Endometrium (tissue), 2 donors: ENCODE data around the gene RBBP8.
"Not testable (repeated sequence)": the region's sequence is repeated elsewhere in the genome, so short reads cannot be mapped to it uniquely, and the experiment has no call there.

ENCODE experiments used
- FAIRE-seq: peaks from 2 replicates; lab custom pipeline; 2012; peaks lifted over from hg19 to GRCh38; lab: Jason Lieb, UNC
- donor health status: control.
- donor health status: control.

RBBP8 gene

DNA sequence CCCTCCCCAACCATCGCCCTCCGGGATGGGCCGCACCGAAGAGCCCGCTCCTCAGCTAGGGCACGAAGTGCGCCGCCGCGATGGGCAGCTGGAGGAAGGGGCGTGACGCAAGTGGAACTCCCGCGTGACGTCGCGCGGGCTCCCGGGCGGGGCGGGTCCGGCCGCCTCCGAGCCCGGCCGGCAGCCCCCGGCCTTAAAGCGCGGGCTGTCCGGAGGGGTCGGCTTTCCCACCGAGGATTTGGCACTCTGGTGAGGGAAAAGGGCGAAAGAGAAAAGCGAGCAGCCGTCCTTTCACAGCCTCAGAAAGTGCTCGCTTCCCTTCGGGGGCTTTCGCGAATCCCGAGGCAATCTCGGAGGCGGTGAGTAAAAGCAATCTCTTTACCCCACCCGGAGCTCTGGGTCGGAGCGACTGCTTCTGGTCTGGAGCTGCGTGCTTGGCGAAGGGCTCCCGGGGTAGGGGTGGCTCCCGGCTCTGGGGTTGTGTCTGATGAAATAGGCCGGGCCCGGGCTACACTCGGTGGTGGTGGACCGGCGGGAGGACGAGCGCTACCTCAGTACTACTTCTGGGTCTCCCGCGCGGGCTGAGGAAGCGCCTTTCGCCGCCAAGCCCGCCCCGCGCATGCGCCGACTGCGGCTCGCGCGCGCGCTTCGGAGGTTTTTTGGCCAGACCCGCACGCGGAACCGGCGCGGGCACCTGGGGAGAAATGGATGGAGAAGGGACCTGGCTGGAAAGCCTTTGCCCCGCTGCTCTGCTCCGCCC is at the start of gene RBBP8:
Gene RBBP8 (plus strand): TSS at position 123 of the 760 bp plus-strand sequence. CDS start 3,524 bp downstream, outside the sequence.
- no peak for FAIRE-seq

- no peak for FAIRE-seq
Observed at GRCh38 chr18:22883827-22884226, 49.3 kb upstream of the RBBP8 start.

DNA sequence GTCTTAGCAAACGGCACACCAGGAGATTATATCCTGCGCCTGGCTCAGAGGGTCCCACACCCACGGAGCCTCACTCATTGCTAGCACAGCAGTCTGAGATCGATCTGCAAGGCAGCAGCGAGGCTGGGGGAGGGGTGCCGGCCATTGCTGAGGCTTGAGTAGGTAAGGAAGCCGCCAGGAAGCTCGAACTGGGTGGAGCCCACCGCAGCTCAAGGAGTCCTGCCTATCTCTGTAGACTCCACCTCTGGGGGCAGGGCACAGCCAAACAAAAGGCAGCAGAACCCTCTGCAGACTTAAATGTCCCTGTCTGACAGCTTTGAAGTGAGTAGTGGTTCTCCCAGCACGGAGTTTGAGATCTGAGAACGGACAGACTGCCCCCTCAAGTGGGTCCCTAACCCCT is 47.4 kb upstream of the RBBP8 start:
- not testable (repeated sequence) for FAIRE-seq

- no peak for FAIRE-seq
Observed at GRCh38 chr18:22899421-22899820, 33.7 kb upstream of the RBBP8 start.

DNA sequence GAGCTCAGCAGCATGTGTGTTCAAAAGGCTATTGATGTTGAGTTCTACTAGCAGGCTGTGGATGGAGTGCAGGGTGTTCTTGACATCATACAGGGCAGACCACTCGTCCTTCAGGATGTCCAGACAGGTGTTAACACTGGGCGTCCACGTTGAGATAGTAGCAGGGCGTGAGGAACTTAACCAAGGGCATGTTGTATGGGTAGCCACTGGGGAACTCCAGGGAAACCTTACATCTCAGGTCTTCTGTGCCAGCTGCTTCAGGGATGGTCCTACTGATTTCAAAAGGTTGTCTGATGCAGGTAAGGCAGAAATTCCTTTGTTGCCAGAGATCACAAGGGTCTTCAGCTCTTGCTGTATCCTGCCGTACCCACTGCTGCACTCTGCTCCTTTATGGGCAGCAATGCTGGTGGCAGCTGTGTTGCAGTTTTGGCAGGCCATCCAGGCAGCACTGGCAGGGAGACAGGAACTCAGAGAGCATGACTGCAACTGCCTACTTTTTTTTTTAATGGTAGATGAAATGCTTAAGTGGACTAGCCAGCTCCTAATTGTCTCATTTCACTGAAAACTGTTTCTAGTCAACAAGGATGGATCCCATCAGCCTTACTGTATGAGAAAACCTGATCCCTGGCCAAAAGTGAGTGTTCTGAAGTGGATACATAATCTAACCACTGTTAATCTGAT is 32.4 kb upstream of the RBBP8 start:
- no peak for FAIRE-seq

GRCh38 chr18:22902093-22902492 is 31.0 kb upstream of the RBBP8 start:
- FAIRE-seq: no peak

DNA sequence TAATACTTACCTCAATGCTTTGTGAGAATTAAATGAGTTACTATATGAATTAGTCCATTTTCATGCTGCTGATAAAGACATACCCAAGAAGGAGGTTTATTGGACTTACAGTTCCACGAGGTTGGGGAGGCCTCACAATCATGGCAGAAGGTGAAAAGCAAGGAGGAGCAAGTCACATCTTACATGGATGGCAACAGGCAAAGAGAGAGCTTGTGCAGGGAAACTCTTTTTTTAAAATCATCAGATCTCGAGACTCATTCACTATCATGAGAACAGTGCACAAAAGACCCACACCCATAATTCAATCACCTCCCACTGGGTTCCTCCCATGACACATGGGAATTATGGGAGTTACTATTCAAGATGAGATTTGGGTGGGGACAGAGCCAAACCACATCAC is 29.9 kb upstream of the RBBP8 start:
- not testable (repeated sequence) for FAIRE-seq

DNA sequence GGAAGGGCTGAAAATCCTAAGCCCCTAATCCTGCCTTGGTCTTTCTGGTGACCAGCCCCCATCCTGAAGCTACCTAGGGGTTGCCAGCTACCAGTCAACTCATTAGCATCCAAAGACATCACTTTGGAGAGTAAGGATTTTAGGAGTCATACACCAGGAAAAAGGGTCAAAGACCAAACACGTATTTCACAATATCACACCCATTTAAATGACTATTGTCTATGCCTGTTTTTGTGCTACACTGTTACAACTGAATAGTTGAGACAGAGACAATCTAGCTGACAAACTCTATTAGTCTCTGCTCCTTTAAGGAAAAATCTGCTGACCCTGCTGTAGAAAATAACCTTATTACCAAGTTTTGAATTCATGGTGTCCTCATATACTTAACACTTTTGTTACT is 21.0 kb upstream of the RBBP8 start:
- FAIRE-seq: no peak

- no peak for FAIRE-seq
Observed at GRCh38 chr18:22912835-22913234, 20.3 kb upstream of the RBBP8 start.

- FAIRE-seq: no peak
Observed at GRCh38 chr18:22913861-22914260, 19.3 kb upstream of the RBBP8 start.

- no peak for FAIRE-seq
Observed at GRCh38 chr18:22914633-22915032, 18.5 kb upstream of the RBBP8 start.

GRCh38 chr18:22915337-22915736 is 17.8 kb upstream of the RBBP8 start:
- no peak for FAIRE-seq

GRCh38 chr18:22921772-22922171 is 11.4 kb upstream of the RBBP8 start:
- FAIRE-seq: no peak

- FAIRE-seq: no peak
Observed at GRCh38 chr18:22924589-22924988, 8.5 kb upstream of the RBBP8 start.

GRCh38 chr18:22926454-22926853 is 6.7 kb upstream of the RBBP8 start:
- no peak for FAIRE-seq

DNA sequence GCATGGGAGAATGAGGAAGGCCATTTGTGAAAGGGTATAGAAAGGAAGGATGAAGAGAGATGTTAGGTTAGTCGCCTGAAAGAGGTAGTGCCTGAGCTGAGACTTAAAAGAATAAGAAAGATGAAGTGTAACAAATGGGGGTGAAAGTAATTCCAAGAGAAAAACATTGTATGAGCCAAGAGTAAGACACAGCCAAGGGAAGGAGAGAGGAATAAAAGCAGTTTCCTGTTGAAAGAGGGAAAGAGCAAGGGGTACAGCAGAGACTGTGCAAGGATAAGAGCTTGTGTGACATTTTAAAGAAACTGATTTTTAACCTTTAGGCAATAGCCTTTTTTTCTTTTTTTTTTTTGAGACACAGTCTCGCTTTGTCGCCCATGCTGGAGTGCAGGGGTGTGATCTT is 4.8 kb upstream of the RBBP8 start:
- FAIRE-seq: no peak

DNA sequence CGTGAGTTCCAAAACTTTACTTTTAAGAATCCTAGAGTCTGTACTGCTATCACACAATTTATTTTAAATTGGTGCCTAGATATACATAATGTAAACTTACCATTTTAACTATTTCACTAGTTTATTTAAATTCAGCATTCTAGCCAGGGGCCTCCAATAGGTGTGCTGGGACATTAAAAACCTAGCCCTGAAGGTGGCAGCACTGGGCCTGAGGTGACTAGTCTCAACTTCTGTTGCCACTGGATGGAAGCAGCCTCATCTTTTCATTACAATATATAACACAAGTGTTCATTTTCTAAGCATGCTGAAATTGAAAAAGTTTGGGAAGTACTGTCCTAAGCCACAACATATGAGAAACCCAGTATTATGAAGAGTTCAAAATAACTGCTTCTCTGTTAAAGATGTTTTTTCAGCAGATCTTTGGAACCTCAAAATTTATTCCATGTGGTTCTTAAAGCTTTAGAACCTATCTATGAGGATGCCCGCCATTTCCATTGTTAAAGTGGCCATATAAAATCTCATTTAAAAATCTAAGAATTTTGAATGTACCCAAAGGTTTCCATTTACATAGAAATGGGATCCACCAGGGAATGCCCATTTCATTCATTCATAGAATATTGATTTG is 2.9 kb upstream of the RBBP8 start:
- peak; percentile 86 for FAIRE-seq

DNA sequence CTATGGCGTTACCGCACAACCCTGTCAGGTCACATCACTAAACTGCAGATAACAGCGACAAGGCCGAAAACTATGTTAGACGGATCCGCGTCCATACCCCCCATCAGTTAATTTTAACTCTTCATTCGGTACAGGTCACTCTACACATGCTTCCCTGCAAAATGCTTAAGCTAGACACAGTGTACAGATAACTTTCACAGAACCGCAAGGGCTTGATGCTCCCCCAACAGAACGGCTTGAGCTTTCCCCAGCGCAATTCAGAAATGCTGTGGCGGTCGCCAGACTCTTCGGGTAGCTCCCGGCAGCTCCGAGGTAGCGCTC is 283 bp upstream of the RBBP8 start:
- no peak for FAIRE-seq

- no peak for FAIRE-seq
Observed at GRCh38 chr18:22933966-22934423, 867 bp downstream of the RBBP8 start.

GRCh38 chr18:22934789-22935188 is 1.7 kb downstream of the RBBP8 start:
- no peak for FAIRE-seq

DNA sequence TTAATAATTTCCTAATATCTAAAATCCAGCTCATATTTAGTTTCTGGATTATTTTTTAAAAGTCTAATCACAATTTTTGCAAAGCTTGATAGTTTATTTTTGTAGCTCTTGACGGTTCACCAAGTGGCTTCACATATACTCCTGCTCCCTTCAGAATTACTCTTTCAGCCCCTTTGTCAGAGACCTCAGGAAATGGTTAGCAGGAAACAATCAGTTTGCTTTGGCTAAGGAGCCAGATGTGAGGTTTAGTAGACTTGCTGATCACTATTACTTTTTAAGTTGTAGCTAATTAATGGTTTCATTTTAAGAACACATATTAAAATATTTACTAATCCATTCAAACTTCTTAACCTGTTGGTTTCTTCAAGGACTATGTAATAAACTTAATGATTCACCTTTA is 2.3 kb downstream of the RBBP8 start:
- FAIRE-seq: no peak

DNA sequence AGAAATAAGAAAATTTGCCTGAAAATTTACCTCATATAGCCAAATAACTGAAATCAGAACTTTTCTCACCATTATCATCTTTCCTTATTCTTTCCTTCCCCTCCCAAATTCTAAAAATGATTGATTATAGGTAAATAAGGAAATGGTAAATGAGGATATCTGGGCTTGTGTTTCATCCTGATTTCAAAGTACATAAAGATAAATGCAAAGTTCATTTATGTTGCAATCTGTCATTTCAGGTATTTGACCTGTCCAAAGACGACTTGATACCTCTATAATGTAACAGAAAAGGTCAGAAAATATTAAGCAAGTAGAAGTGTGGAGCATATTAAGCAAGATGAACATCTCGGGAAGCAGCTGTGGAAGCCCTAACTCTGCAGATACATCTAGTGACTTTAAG is 3.4 kb downstream of the RBBP8 start:
- no peak for FAIRE-seq

- FAIRE-seq: no peak
Observed at GRCh38 chr18:22939649-22940048, 6.5 kb downstream of the RBBP8 start.
